Liver (tissue), 3 donors: Measurements from ENCODE around the gene PNMA6A.

Experiments used
- EGR1 ChIP-seq, 2 donors: IDR thresholded peaks; 2 replicates each; pipeline ENCODE4 v1.6.1; 2016 to 2018; ENCODE audit warnings: antibody characterized with exemption in 2 of 2, low read depth in 2 of 2
- TAF1 ChIP-seq: conservative IDR thresholded peaks from 2 replicates; pipeline ENCODE4 v1.6.1; 2016; ENCODE audit warnings: antibody characterized with exemption, mild to moderate bottlenecking
- TF ChIP-seq, protein P1 (sequence below): fragments of 150-350 bp; IDR thresholded peaks from 2 replicates; pipeline ENCODE4 v1.5.1; 2017; ENCODE audit warnings: improper control_type of control experiment, low read depth, low read length; ENCODE audit not compliant: missing input control
- donor health status: healthy.
- donor health status: healthy.

DNA sequence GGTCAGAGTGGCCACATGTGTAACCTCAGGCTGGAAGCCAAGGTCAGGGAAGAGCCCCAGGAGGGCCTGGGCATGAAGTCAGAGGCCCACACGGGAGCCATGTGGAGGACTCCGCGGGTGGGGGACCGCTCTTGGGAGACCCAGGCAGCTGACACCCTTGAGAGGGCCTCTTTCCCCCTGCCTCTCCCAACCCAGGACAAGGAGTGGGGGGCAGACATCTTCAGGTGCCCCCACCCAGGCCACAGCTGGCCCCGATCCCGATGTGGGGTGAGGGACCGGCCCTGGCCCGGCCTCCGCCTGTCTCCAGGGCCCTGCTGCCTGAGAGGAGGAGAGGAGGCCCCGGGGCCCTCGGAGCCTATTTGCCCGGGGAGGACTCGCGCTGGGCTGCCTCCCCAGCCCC is 3.1 kb downstream of the PNMA6A start:
- TF ChIP-seq, protein P1, sequence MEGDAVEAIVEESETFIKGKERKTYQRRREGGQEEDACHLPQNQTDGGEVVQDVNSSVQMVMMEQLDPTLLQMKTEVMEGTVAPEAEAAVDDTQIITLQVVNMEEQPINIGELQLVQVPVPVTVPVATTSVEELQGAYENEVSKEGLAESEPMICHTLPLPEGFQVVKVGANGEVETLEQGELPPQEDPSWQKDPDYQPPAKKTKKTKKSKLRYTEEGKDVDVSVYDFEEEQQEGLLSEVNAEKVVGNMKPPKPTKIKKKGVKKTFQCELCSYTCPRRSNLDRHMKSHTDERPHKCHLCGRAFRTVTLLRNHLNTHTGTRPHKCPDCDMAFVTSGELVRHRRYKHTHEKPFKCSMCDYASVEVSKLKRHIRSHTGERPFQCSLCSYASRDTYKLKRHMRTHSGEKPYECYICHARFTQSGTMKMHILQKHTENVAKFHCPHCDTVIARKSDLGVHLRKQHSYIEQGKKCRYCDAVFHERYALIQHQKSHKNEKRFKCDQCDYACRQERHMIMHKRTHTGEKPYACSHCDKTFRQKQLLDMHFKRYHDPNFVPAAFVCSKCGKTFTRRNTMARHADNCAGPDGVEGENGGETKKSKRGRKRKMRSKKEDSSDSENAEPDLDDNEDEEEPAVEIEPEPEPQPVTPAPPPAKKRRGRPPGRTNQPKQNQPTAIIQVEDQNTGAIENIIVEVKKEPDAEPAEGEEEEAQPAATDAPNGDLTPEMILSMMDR = no peak
- TF ChIP-seq EGR1 (IDR thresholded peaks at IDR 0.05; ENCODE audit: low read depth in 2 of 2) (no peak), TAF1 (no peak)
